Fibroblast of skin of back (primary cell): Measurements from ENCODE around the gene FARS2.

Source experiments
- DNase-seq: peaks from one replicate; pipeline ENCODE4 v3.0.0-alpha.2; 2013

Gene FARS2

GRCh38 chr6:5287205-5287965 is 26.1 kb downstream of the FARS2 start:
- peak; percentile 76 for DNase-seq

- DNase-seq = no peak
These were observed 26.6 kb downstream of the FARS2 start for GRCh38 chr6:5287966-5288297.

GRCh38 chr6:5290097-5290496 is 28.8 kb downstream of the FARS2 start:
- no peak for DNase-seq

GRCh38 chr6:5290500-5290899 is 29.2 kb downstream of the FARS2 start:
- no peak for DNase-seq

- DNase-seq = no peak
These were observed 30.8 kb downstream of the FARS2 start for GRCh38 chr6:5292154-5292553.

- DNase-seq = no peak
These were observed 32.4 kb downstream of the FARS2 start for GRCh38 chr6:5293692-5294091.

- DNase-seq = no peak
These were observed 33.3 kb downstream of the FARS2 start for GRCh38 chr6:5294392-5295211.

- no peak for DNase-seq
These were observed 34.3 kb downstream of the FARS2 start for GRCh38 chr6:5295623-5296022.

GRCh38 chr6:5300206-5300764 is 39.0 kb downstream of the FARS2 start:
- DNase-seq = no peak

- DNase-seq = no peak
These were observed 41.1 kb downstream of the FARS2 start for GRCh38 chr6:5302220-5302946.

- no peak for DNase-seq
These were observed 41.8 kb downstream of the FARS2 start for GRCh38 chr6:5302995-5303622.

- no peak for DNase-seq
These were observed 42.4 kb downstream of the FARS2 start for GRCh38 chr6:5303682-5304081.

GRCh38 chr6:5305968-5306626 is 44.8 kb downstream of the FARS2 start:
- peak; percentile 67 for DNase-seq

GRCh38 chr6:5307058-5307457 is 45.7 kb downstream of the FARS2 start:
- no peak for DNase-seq

GRCh38 chr6:5308066-5308465 is 46.8 kb downstream of the FARS2 start:
- DNase-seq = no peak

GRCh38 chr6:5314191-5314865 is 53.0 kb downstream of the FARS2 start:
- DNase-seq = no peak

GRCh38 chr6:5315881-5316280 is 54.6 kb downstream of the FARS2 start:
- peak; percentile 44 for DNase-seq

GRCh38 chr6:5316951-5317350 is 55.6 kb downstream of the FARS2 start:
- no peak for DNase-seq

- DNase-seq = no peak
These were observed 57.4 kb downstream of the FARS2 start for GRCh38 chr6:5318617-5319272.

GRCh38 chr6:5323979-5324378 is 62.7 kb downstream of the FARS2 start:
- no peak for DNase-seq

- no peak for DNase-seq
These were observed 63.9 kb downstream of the FARS2 start for GRCh38 chr6:5325173-5325572.
